ENCODE results near the gene SESN1.

Gene SESN1

DNA sequence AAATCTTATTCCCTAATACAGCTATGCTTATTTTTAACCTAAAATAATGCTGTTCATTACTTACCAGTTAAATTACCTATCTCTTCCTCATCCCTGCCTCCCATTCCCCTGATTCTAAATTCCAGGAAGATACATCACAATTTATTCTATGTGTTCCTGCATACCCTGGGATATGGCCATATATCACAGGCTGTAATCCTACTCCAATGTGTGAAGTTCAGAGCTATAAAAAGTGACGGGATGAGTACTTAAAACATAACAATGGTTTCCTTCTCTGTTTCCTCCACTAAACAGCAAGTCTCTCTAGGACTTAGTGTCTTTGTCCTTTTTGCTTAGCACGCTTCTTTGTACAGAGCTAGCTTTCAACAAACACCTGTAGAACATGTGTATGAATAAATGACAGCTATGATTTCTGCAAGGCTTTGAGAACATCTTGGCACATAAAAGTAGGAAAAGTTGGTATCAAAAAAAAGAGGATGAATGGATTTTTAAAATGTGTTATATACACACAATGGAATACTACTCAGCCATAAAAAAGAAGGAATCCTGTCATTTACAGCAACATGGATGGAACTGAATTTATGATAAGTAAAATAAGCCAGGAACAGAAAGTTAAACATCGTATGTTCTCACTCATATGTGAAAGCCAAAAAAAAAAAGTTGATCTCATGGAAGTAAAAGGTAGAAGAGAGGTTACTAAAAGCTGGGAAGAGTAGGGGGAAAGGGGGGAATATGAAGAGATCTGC lies 45.8 kb downstream of the SESN1 start:
- no peaks in the 10 kb centered on the region for H3K36me3 ChIP-seq (ENCODE audit: control insufficient read depth, insufficient read depth, low read length)
- peaks cover 10% of the 10 kb centered on the region for H3K4me1 ChIP-seq (ENCODE audit: control insufficient read depth, insufficient read depth, low read length)
- no peak overlapping the region for H3K9ac ChIP-seq (ENCODE audit: low read depth, low read length)
- no peaks in the 10 kb centered on the region for H3K27me3 ChIP-seq (ENCODE audit: control insufficient read depth, insufficient read depth, low read length)
- no peak overlapping the region for H3K4me3 ChIP-seq (ENCODE audit: low read depth, low read length)
- peaks cover 7% of the 10 kb centered on the region; the same call in 1 of the 2 replicates for H3K9me3 ChIP-seq (ENCODE audit: control insufficient read depth, insufficient read depth, low read length)
- no peak overlapping the region for H3K27ac ChIP-seq (ENCODE audit: low read depth, low read length)

DNA sequence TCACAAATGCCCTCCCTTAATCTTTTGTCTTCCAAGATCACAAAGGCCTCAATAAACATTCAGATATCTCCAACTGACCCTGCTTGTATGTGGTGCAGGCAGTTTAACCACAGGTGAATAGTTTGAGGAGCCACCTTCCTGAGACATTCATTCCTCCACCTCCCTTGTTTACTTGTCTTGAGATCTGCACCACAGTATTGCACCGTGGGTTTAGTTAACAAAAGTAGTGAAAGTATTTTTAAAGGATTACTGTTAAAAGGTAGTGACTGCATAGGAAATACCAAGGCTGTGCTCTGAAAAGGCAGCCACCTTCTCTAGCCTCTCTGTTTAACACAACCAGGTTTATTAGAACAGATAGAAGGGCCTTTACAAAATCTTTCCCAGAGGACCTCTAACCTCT lies 46.5 kb downstream of the SESN1 start:
- Histone ChIP-seq H3K9ac (ENCODE audit: low read depth, low read length) (no peak overlapping the region), H3K4me3 (ENCODE audit: low read depth, low read length) (no peak overlapping the region), H3K36me3 (ENCODE audit: control insufficient read depth, insufficient read depth, low read length) (no peaks in the 10 kb centered on the region), H3K4me1 (ENCODE audit: control insufficient read depth, insufficient read depth, low read length) (peaks cover 4% of the 10 kb centered on the region), H3K27me3 (ENCODE audit: control insufficient read depth, insufficient read depth, low read length) (no peaks in the 10 kb centered on the region), H3K9me3 (ENCODE audit: control insufficient read depth, insufficient read depth, low read length) (peaks cover 7% of the 10 kb centered on the region; the same call in 1 of the 2 replicates), H3K27ac (ENCODE audit: low read depth, low read length) (peak overlapping the region; percentile 26)

DNA sequence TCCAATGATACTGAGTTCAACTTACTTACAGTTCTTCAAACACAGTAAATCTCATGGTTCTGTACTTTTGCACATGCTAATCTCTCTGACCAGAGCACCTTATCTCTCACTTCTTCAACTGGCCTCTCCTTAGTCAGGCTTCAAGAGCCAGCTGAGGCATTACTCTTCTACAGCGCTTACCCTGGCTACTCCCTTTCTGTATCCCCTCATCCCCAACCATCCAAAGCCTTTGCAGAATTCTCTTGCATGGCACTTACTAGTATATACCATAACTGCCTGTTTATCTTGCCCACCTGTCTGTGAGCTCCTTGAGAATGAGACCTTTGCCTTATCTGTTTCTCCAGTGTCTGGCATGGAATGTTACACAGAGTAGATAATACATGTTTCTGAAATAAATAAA lies 49.2 kb downstream of the SESN1 start:
- H3K9ac ChIP-seq (ENCODE audit: low read depth, low read length): no peak overlapping the region
- no peak overlapping the region for H3K27ac ChIP-seq (ENCODE audit: low read depth, low read length)
- peaks cover 7% of the 10 kb centered on the region; the same call in 1 of the 2 replicates for H3K9me3 ChIP-seq (ENCODE audit: control insufficient read depth, insufficient read depth, low read length)
- no peak overlapping the region for H3K4me3 ChIP-seq (ENCODE audit: low read depth, low read length)
- no peaks in the 10 kb centered on the region for H3K36me3 ChIP-seq (ENCODE audit: control insufficient read depth, insufficient read depth, low read length)
- H3K27me3 ChIP-seq (ENCODE audit: control insufficient read depth, insufficient read depth, low read length): no peaks in the 10 kb centered on the region
- no peaks in the 10 kb centered on the region for H3K4me1 ChIP-seq (ENCODE audit: control insufficient read depth, insufficient read depth, low read length)

DNA sequence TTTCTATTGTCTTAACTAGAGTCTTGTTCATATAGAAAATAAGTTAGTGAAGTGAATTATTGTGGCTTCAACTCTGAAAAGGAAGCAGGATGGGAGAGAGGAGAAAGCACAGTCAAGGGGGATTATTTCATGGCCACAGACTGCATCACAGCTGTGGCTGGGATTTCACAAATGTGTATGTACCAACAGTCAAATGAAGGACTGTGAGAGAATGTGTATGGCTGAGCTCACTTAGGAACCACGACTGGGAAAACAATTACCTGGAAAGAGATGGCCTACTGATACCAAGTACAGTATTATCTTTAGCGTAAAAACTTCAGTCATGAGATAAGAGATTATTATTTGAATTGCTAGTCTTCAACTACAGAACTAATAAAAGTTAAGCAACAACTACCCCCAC lies 54.9 kb downstream of the SESN1 start:
- H3K4me1 ChIP-seq (ENCODE audit: control insufficient read depth, insufficient read depth, low read length): no peaks in the 10 kb centered on the region; the same call in 1 of the 2 replicates
- no peak overlapping the region for H3K27ac ChIP-seq (ENCODE audit: low read depth, low read length)
- no peaks in the 10 kb centered on the region for H3K36me3 ChIP-seq (ENCODE audit: control insufficient read depth, insufficient read depth, low read length)

DNA sequence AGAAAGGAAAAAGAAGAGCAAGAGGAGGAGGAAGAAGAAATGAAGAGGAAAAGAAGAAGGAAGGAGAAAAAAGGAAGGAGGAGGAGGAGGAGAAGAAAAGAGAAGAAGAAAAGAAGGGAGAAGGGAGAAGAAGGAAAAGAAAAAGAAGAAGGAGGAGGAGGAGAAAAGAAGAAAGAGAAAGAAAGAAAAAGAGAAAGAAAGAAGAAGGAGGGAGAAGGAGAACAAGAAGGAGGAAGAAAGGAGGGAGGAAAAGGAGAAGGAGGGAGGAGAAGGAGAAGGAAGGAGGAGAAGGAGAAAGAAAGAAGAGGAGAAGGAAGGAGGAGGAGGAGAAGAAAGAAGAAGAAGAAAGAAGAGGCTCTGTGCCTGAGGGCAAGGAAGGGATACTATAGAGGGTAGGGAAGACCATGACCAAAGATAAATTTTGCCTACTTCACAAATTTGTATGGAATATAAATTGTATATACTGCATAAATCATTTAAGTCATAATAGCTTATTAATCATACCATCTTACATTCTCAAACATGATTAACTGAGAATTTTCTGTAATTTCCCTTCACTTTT lies 55.7 kb downstream of the SESN1 start:
- H3K27me3 ChIP-seq (ENCODE audit: control insufficient read depth, insufficient read depth, low read length): no peaks in the 10 kb centered on the region
- no peaks in the 10 kb centered on the region for H3K9me3 ChIP-seq (ENCODE audit: control insufficient read depth, insufficient read depth, low read length)
- H3K4me1 ChIP-seq (ENCODE audit: control insufficient read depth, insufficient read depth, low read length): no peaks in the 10 kb centered on the region; the same call in 1 of the 2 replicates
- no peak overlapping the region for H3K27ac ChIP-seq (ENCODE audit: low read depth, low read length)
- no peak overlapping the region for H3K4me3 ChIP-seq (ENCODE audit: low read depth, low read length)
- no peaks in the 10 kb centered on the region for H3K36me3 ChIP-seq (ENCODE audit: control insufficient read depth, insufficient read depth, low read length)
- no peak overlapping the region for H3K9ac ChIP-seq (ENCODE audit: low read depth, low read length)

More for the DNA sequence above, 54.9 kb downstream of the SESN1 start:
- no peaks in the 10 kb centered on the region for H3K27me3 ChIP-seq (ENCODE audit: control insufficient read depth, insufficient read depth, low read length)
- H3K9ac ChIP-seq (ENCODE audit: low read depth, low read length): no peak overlapping the region
- H3K9me3 ChIP-seq (ENCODE audit: control insufficient read depth, insufficient read depth, low read length): no peaks in the 10 kb centered on the region
- no peak overlapping the region for H3K4me3 ChIP-seq (ENCODE audit: low read depth, low read length)

DNA sequence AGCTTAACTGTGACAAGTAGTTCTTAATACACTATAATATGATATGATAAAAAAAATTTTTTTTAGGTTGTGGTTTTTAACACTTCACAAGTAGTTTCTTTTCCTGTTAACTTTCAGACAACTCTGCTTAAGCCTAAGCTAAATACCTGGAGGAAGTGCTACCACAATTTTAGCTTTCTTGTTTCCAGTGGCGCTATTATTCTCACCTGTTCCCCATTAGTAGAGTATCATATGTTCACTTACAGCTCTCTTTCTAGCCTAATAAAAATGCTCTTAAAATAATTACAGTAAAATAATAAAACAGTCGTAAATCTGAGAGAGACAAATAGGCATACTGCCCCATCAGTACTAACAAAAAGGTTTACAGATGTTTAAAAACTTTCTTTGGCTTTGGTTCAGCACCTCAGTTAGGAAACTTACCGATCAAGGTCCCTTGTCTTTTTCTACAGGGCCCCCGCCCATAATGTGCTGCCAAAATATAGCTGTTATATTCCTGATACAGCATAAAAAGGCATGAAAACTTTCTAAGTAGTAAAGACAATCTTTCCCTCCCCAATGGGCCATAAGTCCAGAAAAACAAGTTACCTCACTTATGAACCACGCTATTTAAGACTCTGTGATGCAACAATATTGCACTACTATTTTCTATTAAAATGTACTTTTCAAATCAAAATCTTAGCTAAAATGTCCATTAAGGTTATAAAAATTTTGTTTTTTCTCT lies 57.9 kb downstream of the SESN1 start:
- no peaks in the 10 kb centered on the region for H3K36me3 ChIP-seq (ENCODE audit: control insufficient read depth, insufficient read depth, low read length)
- no peak overlapping the region for H3K27ac ChIP-seq (ENCODE audit: low read depth, low read length)
- no peaks in the 10 kb centered on the region; the same call in 1 of the 2 replicates for H3K4me1 ChIP-seq (ENCODE audit: control insufficient read depth, insufficient read depth, low read length)
- H3K9ac ChIP-seq (ENCODE audit: low read depth, low read length): no peak overlapping the region
- H3K27me3 ChIP-seq (ENCODE audit: control insufficient read depth, insufficient read depth, low read length): no peaks in the 10 kb centered on the region
- H3K9me3 ChIP-seq (ENCODE audit: control insufficient read depth, insufficient read depth, low read length): no peaks in the 10 kb centered on the region
- no peak overlapping the region for H3K4me3 ChIP-seq (ENCODE audit: low read depth, low read length)

DNA sequence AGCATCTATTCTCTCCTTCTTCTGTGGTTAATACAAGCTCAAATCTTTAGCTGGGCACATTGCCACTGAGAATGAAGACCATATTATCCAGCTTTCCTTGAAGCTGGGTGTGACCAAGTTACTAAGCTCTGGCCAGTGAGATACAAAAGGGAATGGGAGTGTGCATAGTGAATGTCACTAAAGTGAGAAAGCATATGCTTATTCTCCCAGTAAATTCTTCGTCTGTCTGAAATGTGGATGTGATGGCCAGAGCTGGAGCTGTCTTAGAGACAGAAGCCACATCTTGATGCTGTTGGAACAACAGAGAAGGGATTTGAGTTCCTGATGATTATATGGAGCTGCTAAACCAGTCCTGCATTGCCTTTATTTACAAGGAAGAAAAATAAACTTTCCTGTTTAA lies 60.1 kb downstream of the SESN1 start:
- Histone ChIP-seq H3K9me3 (ENCODE audit: control insufficient read depth, insufficient read depth, low read length) (no peaks in the 10 kb centered on the region), H3K27me3 (ENCODE audit: control insufficient read depth, insufficient read depth, low read length) (no peaks in the 10 kb centered on the region), H3K4me3 (ENCODE audit: low read depth, low read length) (no peak overlapping the region), H3K9ac (ENCODE audit: low read depth, low read length) (no peak overlapping the region), H3K4me1 (ENCODE audit: control insufficient read depth, insufficient read depth, low read length) (no peaks in the 10 kb centered on the region; the same call in 1 of the 2 replicates), H3K36me3 (ENCODE audit: control insufficient read depth, insufficient read depth, low read length) (no peaks in the 10 kb centered on the region), H3K27ac (ENCODE audit: low read depth, low read length) (no peak overlapping the region)

DNA sequence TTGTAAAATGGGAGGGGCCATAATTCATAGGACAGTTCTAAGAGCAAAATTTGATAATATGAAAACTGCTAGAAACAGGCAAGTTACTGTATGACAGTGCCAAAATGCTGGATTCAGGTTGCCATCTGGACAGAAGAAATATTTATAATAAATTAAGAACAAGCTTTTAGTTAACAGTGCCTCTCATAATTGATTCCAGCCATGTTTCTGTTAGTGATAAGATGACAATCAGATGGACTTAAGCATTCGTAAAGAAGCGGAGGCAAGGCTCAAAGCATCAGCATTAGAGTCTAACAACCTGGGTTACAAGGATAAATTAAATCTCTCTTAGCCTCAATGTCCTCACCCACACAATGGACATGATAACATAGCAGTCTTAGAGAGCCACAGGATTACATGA lies 61.0 kb downstream of the SESN1 start:
- Histone ChIP-seq H3K36me3 (ENCODE audit: control insufficient read depth, insufficient read depth, low read length) (no peaks in the 10 kb centered on the region), H3K4me3 (ENCODE audit: low read depth, low read length) (no peak overlapping the region), H3K27ac (ENCODE audit: low read depth, low read length) (no peak overlapping the region), H3K9ac (ENCODE audit: low read depth, low read length) (no peak overlapping the region), H3K27me3 (ENCODE audit: control insufficient read depth, insufficient read depth, low read length) (no peaks in the 10 kb centered on the region), H3K9me3 (ENCODE audit: control insufficient read depth, insufficient read depth, low read length) (no peaks in the 10 kb centered on the region), H3K4me1 (ENCODE audit: control insufficient read depth, insufficient read depth, low read length) (no peaks in the 10 kb centered on the region; the same call in 1 of the 2 replicates)

DNA sequence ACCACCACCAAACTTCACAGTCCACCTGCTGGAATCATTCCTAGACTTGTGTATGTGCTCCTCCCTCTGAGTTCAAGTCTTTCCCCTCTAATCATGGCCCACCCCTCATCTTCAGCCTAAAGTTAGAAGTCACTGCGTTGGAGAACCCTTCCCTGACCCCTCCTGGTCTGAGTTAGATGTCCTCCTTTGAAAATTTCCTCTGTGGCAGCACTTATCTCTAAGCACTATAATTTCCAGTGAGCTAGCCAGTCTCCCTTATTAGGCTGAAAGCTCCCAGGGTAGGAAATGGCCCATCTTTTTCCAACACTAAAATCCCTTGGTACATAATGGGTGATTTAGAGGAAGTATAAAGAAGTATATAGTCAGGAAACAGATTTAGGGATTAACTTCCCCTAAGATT lies 63.2 kb downstream of the SESN1 start:
- no peak overlapping the region for H3K9ac ChIP-seq (ENCODE audit: low read depth, low read length)
- H3K9me3 ChIP-seq (ENCODE audit: control insufficient read depth, insufficient read depth, low read length): no peaks in the 10 kb centered on the region
- H3K27ac ChIP-seq (ENCODE audit: low read depth, low read length): no peak overlapping the region
- no peaks in the 10 kb centered on the region for H3K27me3 ChIP-seq (ENCODE audit: control insufficient read depth, insufficient read depth, low read length)
- no peak overlapping the region for H3K4me3 ChIP-seq (ENCODE audit: low read depth, low read length)
- no peaks in the 10 kb centered on the region for H3K4me1 ChIP-seq (ENCODE audit: control insufficient read depth, insufficient read depth, low read length)
- H3K36me3 ChIP-seq (ENCODE audit: control insufficient read depth, insufficient read depth, low read length): no peaks in the 10 kb centered on the region

DNA sequence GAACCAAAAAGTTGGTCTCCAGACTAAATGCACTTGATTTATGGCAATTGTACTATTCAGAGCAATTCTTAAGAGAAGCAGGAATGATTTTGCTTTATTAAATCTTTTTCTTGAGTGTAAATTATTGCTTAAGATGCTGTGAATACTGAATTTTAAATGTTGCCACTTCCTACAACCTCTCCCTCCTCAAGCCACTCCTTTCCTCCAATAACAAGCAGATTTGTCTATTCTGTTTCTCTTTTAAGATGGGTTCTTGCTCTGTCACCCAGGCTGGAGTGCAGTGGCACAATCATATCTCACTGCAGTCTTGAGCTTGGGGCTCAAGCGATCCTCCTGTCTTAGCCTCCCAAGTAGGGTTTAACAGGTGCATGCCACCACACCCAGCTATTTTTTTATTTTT lies 65.3 kb downstream of the SESN1 start:
- H3K9ac ChIP-seq (ENCODE audit: low read depth, low read length): no peak overlapping the region
- H3K4me3 ChIP-seq (ENCODE audit: low read depth, low read length): no peak overlapping the region
- H3K4me1 ChIP-seq (ENCODE audit: control insufficient read depth, insufficient read depth, low read length): no peaks in the 10 kb centered on the region
- no peaks in the 10 kb centered on the region for H3K27me3 ChIP-seq (ENCODE audit: control insufficient read depth, insufficient read depth, low read length)
- no peaks in the 10 kb centered on the region for H3K36me3 ChIP-seq (ENCODE audit: control insufficient read depth, insufficient read depth, low read length)
- no peak overlapping the region for H3K27ac ChIP-seq (ENCODE audit: low read depth, low read length)
- no peaks in the 10 kb centered on the region for H3K9me3 ChIP-seq (ENCODE audit: control insufficient read depth, insufficient read depth, low read length)

DNA sequence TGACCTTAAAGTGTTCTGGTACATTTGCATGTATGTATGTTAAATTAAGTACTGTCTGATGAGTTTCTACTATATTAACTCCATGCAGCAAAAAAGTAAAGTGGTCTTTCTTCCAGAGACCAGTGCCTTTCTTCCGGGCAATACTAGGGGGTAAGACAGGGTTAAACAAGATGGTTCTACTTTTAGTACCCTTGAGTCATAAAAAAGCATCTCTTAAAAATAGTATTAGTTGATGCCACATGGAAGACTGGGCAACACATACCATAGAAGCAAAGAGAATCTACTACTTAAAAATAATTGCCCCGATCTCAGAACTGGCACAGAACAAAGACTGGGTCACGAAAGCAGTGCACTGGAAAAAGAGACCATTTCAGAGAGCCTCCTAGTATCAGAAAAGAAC lies 66.2 kb downstream of the SESN1 start:
- no peaks in the 10 kb centered on the region for H3K27me3 ChIP-seq (ENCODE audit: control insufficient read depth, insufficient read depth, low read length)
- no peak overlapping the region for H3K27ac ChIP-seq (ENCODE audit: low read depth, low read length)
- H3K9ac ChIP-seq (ENCODE audit: low read depth, low read length): no peak overlapping the region
- no peak overlapping the region for H3K4me3 ChIP-seq (ENCODE audit: low read depth, low read length)
- H3K36me3 ChIP-seq (ENCODE audit: control insufficient read depth, insufficient read depth, low read length): no peaks in the 10 kb centered on the region
- no peaks in the 10 kb centered on the region for H3K9me3 ChIP-seq (ENCODE audit: control insufficient read depth, insufficient read depth, low read length)
- H3K4me1 ChIP-seq (ENCODE audit: control insufficient read depth, insufficient read depth, low read length): no peaks in the 10 kb centered on the region
